ENCODE measurements around the gene MTPN. TPM values are rescaled to one million over a fixed set of nuclear protein-coding genes. Genes with fewer than 3 reads are reported as not detected.

Gene MTPN
- total RNA-seq, 4 donors from 2014 or later, result 48.5 to 94.2 (median 58.7) TPM

DNA sequence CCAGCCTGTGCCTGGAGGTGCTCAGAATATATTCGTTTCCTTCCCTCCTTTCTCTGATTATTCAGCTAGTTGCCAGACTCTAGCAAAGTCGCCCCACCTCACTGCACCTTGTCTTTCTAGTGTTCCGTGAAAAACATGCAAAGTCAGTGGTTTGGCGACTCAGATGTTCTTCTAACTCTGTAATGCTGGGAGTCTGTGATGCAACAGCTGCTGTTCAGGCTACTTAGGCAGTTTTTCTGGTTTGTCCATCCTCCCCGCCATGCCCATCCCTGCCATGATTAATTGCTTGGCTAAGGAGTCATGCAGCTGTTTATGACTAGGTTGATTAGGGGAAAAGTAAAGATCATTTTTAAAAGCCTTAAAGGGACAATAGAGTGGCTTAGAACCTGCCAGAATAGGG, 99.4 kb downstream of the MTPN start:
- Histone ChIP-seq H3K9me3 (no peaks in the 10 kb centered on the region), H3K36me3 (no peaks in the 10 kb centered on the region), H3K4me1 (no peaks in the 10 kb centered on the region), H3K27ac (no peak overlapping the region), H3K27me3 (no peaks in the 10 kb centered on the region), H3K4me3 (no peak overlapping the region)
- DNase-seq (no peak), ATAC-seq (no peak)
- TF ChIP-seq, protein P1, sequence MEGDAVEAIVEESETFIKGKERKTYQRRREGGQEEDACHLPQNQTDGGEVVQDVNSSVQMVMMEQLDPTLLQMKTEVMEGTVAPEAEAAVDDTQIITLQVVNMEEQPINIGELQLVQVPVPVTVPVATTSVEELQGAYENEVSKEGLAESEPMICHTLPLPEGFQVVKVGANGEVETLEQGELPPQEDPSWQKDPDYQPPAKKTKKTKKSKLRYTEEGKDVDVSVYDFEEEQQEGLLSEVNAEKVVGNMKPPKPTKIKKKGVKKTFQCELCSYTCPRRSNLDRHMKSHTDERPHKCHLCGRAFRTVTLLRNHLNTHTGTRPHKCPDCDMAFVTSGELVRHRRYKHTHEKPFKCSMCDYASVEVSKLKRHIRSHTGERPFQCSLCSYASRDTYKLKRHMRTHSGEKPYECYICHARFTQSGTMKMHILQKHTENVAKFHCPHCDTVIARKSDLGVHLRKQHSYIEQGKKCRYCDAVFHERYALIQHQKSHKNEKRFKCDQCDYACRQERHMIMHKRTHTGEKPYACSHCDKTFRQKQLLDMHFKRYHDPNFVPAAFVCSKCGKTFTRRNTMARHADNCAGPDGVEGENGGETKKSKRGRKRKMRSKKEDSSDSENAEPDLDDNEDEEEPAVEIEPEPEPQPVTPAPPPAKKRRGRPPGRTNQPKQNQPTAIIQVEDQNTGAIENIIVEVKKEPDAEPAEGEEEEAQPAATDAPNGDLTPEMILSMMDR (IDR thresholded peaks at IDR 0.05 in 4 of 5, conservative IDR thresholded peaks at IDR 0.05 in 1 of 5), result no peak
- intact Hi-C loops (cut with DNase I; ENCODE audit: low total_unique reads) (no loop called here), in situ Hi-C loops (cut with MboI; ENCODE audit: low sequenced_read_pairs in 4 of 4) (no loop called here)

Other genes with a start within 250 kb of the MTPN start
- gene SLC13A4, start 249.2 kb downstream of the MTPN start, total RNA-seq, result not detected
- 1 to 10 TPM in 2 of 4 donors, under 1 TPM in 1, not detected in 1; 0.65 to 1.9 (median 1.4) TPM for gene FAM180A, start 228.5 kb downstream of the MTPN start, total RNA-seq

Measured in gastrocnemius medialis (tissue), 4 donors.